HEK293 (cell line): ENCODE measurements around the gene DFFA.

Source experiments
- CTCF ChIA-PET: fragments of 350-600 bp; formaldehyde crosslinking; extraction: SDS; loops from one replicate; lab custom pipeline; 2021; ENCODE audit warnings: antibody characterized with exemption; lab: Yijun Ruan, JAX
- POLR2A ChIA-PET: fragments of 300-600 bp; formaldehyde crosslinking; extraction: SDS; loops from one replicate; lab custom pipeline; 2020; ENCODE audit warnings: antibody characterized with exemption, inconsistent platforms; lab: Yijun Ruan, JAX
- H3K27ac ChIP-seq: fragments of 200-500 bp; sonication (Bioruptor generic); 2 replicates; pipeline ENCODE4 v1.5.1; 2014; ENCODE audit warnings: low read depth, low read length, control low read depth, inconsistent platforms; ENCODE audit errors: extremely low read depth
- H3K36me3 ChIP-seq, 2 experiments: fragments of 200-500 bp in 1 of 2; sonication (Bioruptor generic) in 1 of 2; 1 replicate in 1 of 2; 2 replicates in 1 of 2; pipeline ENCODE4 v1.5.1; 2014 to 2017; ENCODE audit warnings: inconsistent platforms in 2 of 2, low read length in 2 of 2; ENCODE audit not compliant: control insufficient read depth in 2 of 2, insufficient read depth in 1 of 2
- H3K4me1 ChIP-seq: fragments of 200-500 bp; sonication (Bioruptor generic); 2 replicates; pipeline ENCODE4 v1.5.1; 2014; ENCODE audit warnings: mild to moderate bottlenecking, low read length, inconsistent platforms; ENCODE audit not compliant: control insufficient read depth, insufficient read depth
- H3K4me3 ChIP-seq: 2 replicates; pipeline ENCODE4 v1.5.1; 2011; ENCODE audit warnings: low read depth, mild to moderate bottlenecking, control low read depth, low read length, moderate library complexity
- H3K9me3 ChIP-seq: fragments of 200-500 bp; sonication (Bioruptor generic); 2 replicates; pipeline ENCODE4 v1.5.1; 2014; ENCODE audit warnings: low read depth, low read length, inconsistent platforms; ENCODE audit not compliant: control insufficient read depth, insufficient read depth
- FEZF1 ChIP-seq: fragments of 450-650 bp; formaldehyde crosslinking; IDR thresholded peaks from 2 replicates; pipeline ENCODE4 v1.5.1; 2016; ENCODE audit warnings: missing biosample characterization, missing genetic modification characterization
- GLIS1 ChIP-seq: fragments of 450-650 bp; formaldehyde crosslinking; IDR thresholded peaks from 2 replicates; pipeline ENCODE4 v1.5.1; 2016; ENCODE audit warnings: missing biosample characterization, missing genetic modification characterization
- INSM2 ChIP-seq: fragments of 450-650 bp; formaldehyde crosslinking; IDR thresholded peaks from 2 replicates; pipeline ENCODE4 v1.5.1; 2016; ENCODE audit warnings: missing biosample characterization, missing genetic modification characterization
- PRDM4 ChIP-seq: fragments of 450-650 bp; formaldehyde crosslinking; IDR thresholded peaks from 2 replicates; pipeline ENCODE4 v1.5.1; 2017; ENCODE audit warnings: missing biosample characterization, missing genetic modification characterization
- ZBTB6 ChIP-seq: fragments of 450-650 bp; formaldehyde crosslinking; IDR thresholded peaks from 2 replicates; pipeline ENCODE4 v1.5.1; 2017; ENCODE audit warnings: missing biosample characterization, missing genetic modification characterization
- ZNF121 ChIP-seq: fragments of 450-650 bp; formaldehyde crosslinking; IDR thresholded peaks from 2 replicates; pipeline ENCODE4 v1.5.1; 2016; ENCODE audit warnings: missing biosample characterization, missing genetic modification characterization
- ZNF280C ChIP-seq: fragments of 450-650 bp; formaldehyde crosslinking; IDR thresholded peaks from 2 replicates; pipeline ENCODE4 v1.5.1; 2016; ENCODE audit warnings: missing biosample characterization, missing genetic modification characterization
- ZNF335 ChIP-seq: fragments of 450-650 bp; formaldehyde crosslinking; conservative IDR thresholded peaks from 2 replicates; pipeline ENCODE4 v1.5.1; 2016; ENCODE audit warnings: missing biosample characterization, missing genetic modification characterization
- ZNF341 ChIP-seq: fragments of 450-650 bp; formaldehyde crosslinking; IDR thresholded peaks from 2 replicates; pipeline ENCODE4; 2016; ENCODE audit warnings: low read depth, missing biosample characterization, missing genetic modification characterization
- ZNF362 ChIP-seq: fragments of 450-650 bp; formaldehyde crosslinking; IDR thresholded peaks from 2 replicates; pipeline ENCODE4 v1.5.1; 2016; ENCODE audit warnings: missing biosample characterization, missing genetic modification characterization
- ZNF473 ChIP-seq: fragments of 450-650 bp; formaldehyde crosslinking; IDR thresholded peaks from 2 replicates; pipeline ENCODE4 v1.5.1; 2017; ENCODE audit warnings: missing biosample characterization, missing genetic modification characterization
- ZNF518A ChIP-seq: fragments of 450-650 bp; formaldehyde crosslinking; conservative IDR thresholded peaks from 2 replicates; pipeline ENCODE4 v1.5.1; 2016; ENCODE audit warnings: low read depth, missing biosample characterization, missing genetic modification characterization
- ZNF629 ChIP-seq: fragments of 450-650 bp; formaldehyde crosslinking; IDR thresholded peaks from 2 replicates; pipeline ENCODE4 v1.5.1; 2017; ENCODE audit warnings: missing biosample characterization, missing genetic modification characterization
- ZNF843 ChIP-seq: fragments of 450-650 bp; formaldehyde crosslinking; IDR thresholded peaks from 2 replicates; pipeline ENCODE4 v1.5.1; 2016; ENCODE audit warnings: missing biosample characterization, missing genetic modification characterization

Gene DFFA

GRCh38 chr1:10440305-10440704 lies 32.0 kb downstream of the DFFA start (continued):
- no peak for TF ChIP-seq ZNF518A (tag by site-specific recombination)
- TF ChIP-seq ZNF473 (tag by site-specific recombination) = no peak
- no peak for TF ChIP-seq FEZF1

GRCh38 chr1:10438677-10439163 lies 33.6 kb downstream of the DFFA start:
- Histone ChIP-seq H3K4me3 (no peak overlapping the region), H3K36me3 (peaks cover 4 to 36% of the 10 kb centered on the region in 2 experiments; a peak in 2 of 3 replicates), H3K27ac (no peak overlapping the region), H3K9me3 (no peaks in the 10 kb centered on the region), H3K4me1 (no peaks in the 10 kb centered on the region)
- TF ChIP-seq ZNF362 (tag by site-specific recombination) (peak; percentile 78; the same call in 1 of the 2 replicates), ZNF121 (tag by site-specific recombination) (no peak), ZNF629 (peak; percentile 43; the same call in 1 of the 2 replicates), ZNF335 (tag by site-specific recombination) (no peak), ZNF280C (no peak), FEZF1 (peak; percentile 63), INSM2 (no peak)
- POLR2A ChIA-PET = no interaction called here
- CTCF ChIA-PET = interaction anchor here (0.6 kb wide), 1 partner anchor 69 kb away, joined by 4 read pairs; no protein-coding TSS in a partner anchor

- TF ChIP-seq ZNF341 (tag by site-specific recombination) (no peak), ZBTB6 (tag by site-specific recombination) (0 out of 2 replicates have a peak, but pooled peaks have one; percentile 29), GLIS1 (tag by site-specific recombination) (peak; percentile 74), ZNF843 (tag by site-specific recombination) (no peak), PRDM4 (tag by site-specific recombination) (peak; percentile 69; the same call in 1 of the 2 replicates)
- ChIA-PET POLR2A (interaction anchor here (0.6 to 1.2 kb wide), 2 partner anchors 38 to 252 kb away, joined by 3 to 6 read pairs; partner anchors contain the start of gene PGD), CTCF (interaction anchor here (0.6 to 9.3 kb wide), 7 partner anchors 8 to 524 kb away, joined by 3 to 148 read pairs (median 4); no protein-coding TSS in a partner anchor)
- no peaks in the 10 kb centered on the region for H3K9me3 ChIP-seq
- no peaks in the 10 kb centered on the region for H3K4me1 ChIP-seq
- H3K36me3 ChIP-seq = peaks cover 4 to 40% of the 10 kb centered on the region in 2 experiments; a peak in 2 of 3 replicates
- H3K27ac ChIP-seq = no peak overlapping the region
- no peak overlapping the region for H3K4me3 ChIP-seq
Observed at GRCh38 chr1:10437052-10437451, 35.3 kb downstream of the DFFA start.
